Effector memory CD8-positive, alpha-beta T cell (primary cell): Measurements from ENCODE around the gene PHF10.
"Not testable (repeated sequence)": the region's sequence is repeated elsewhere in the genome, so short reads cannot be mapped to it uniquely, and the experiment has no call there.

Experiments
- ATAC-seq: fragments of 150-1000 bp; cut with Tn5 transposase; replicated peaks from 2 replicates; pipeline ENCODE4 v1.10.0; 2021; ENCODE audit warnings: mild to moderate bottlenecking, moderate library complexity
- DNase-seq, 3 experiments: peaks; one replicate each; pipeline ENCODE4 v3.0.0; 2021
- H3K27ac Mint-ChIP-seq, 2 donors: one replicate each; pipeline ENCODE4 v1.8.0; 2022; ENCODE audit warnings: mild to moderate bottlenecking in 2 of 2, mixed read lengths in 2 of 2, moderate library complexity in 2 of 2
- H3K27me3 Mint-ChIP-seq, 2 donors: one replicate each; pipeline ENCODE4 v1.8.0; 2022; ENCODE audit warnings: mixed read lengths in 2 of 2
- H3K36me3 Mint-ChIP-seq: one replicate; pipeline ENCODE4 v1.8.0; 2022; ENCODE audit warnings: mild to moderate bottlenecking, moderate library complexity, mixed read lengths; ENCODE audit not compliant: insufficient read depth
- H3K4me1 Mint-ChIP-seq, 2 donors: one replicate each; pipeline ENCODE4 v1.8.0; 2022; ENCODE audit warnings: low read depth in 2 of 2, mixed read lengths in 2 of 2
- H3K4me3 Mint-ChIP-seq, 2 donors: one replicate each; pipeline ENCODE4 v1.8.0; 2022; ENCODE audit warnings: mild to moderate bottlenecking in 2 of 2, mixed read lengths in 2 of 2, moderate library complexity in 2 of 2
- H3K9me3 Mint-ChIP-seq, 2 donors: one replicate each; pipeline ENCODE4 v1.8.0; 2022; ENCODE audit warnings: mixed read lengths in 2 of 2

The PHF10 gene

DNA sequence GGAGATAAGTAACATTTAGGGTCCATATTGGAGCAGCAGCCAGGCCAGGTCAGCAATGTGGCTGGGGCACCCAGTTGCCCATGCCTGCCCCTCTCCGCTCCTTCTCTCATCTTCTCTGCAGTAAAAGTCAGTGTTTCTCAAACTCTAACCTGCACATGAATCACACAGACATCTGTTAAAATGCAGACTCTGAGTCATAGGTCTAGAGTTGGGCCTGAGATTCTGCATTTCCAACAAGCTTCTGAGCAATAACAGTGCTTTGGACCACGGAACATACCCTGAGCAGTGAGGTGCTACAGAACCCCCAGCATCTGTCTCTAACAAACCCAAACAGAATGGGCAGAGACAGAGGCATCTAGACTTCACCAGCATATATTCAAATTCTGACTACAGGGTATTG, 10.1 kb downstream of the PHF10 start:
- no peak overlapping the region for H3K4me3 Mint-ChIP-seq
- H3K27ac Mint-ChIP-seq: no peak overlapping the region
- no peak for DNase-seq
- peaks cover under 1 to 3% of the 10 kb centered on the region in 2 donors for H3K4me1 Mint-ChIP-seq
- H3K36me3 Mint-ChIP-seq: peaks cover 53% of the 10 kb centered on the region
- no peak for ATAC-seq
- H3K27me3 Mint-ChIP-seq: no peaks in the 10 kb centered on the region
- H3K9me3 Mint-ChIP-seq: no peaks in the 10 kb centered on the region

DNA sequence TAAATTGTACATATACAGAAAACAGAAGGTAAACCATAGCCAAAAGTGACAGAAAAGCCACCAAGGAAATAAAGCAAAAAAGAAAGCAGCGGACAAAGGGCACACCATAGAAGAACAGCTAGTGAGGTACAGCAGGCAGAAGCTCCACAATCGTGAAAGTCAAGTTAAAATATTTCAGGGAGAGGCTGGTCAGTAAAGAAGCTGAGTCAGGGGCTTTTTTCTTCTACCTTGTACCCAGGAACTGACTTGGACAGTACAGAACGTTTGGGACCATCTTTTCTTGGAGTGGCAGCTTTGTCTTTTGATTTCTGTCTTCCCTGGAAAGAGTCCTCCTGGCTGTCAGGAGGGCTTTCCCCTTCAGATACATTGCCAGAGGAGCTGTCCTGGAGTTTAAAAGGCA, 14.3 kb downstream of the PHF10 start:
- Mint-ChIP-seq H3K27ac (peak overlapping the region in 1 of 2 donors; percentile 8), H3K9me3 (no peaks in the 10 kb centered on the region), H3K4me3 (no peak overlapping the region), H3K4me1 (peaks cover under 1 to 16% of the 10 kb centered on the region in 2 donors), H3K36me3 (peaks cover 42% of the 10 kb centered on the region), H3K27me3 (no peaks in the 10 kb centered on the region)
- ATAC-seq (no peak), DNase-seq (no peak)

DNA sequence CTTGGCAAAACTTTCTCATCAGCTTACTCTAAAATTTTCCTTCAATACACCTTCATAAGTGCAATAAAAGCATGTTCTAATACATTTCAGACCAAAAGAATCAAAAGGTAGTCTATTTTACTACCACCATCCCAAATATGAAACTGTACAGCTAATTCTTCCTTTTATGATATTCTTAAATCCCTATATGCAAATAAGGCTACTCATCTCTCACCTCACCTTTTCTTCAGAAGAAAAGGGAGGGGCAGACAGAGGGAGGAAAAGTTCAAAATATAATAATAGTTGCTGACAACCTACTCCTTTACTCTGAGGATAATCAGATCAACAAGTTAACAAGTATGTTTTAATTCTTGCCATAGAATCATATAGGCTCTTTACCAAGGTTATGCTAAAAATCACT, 15.0 kb downstream of the PHF10 start:
- DNase-seq (no peak), ATAC-seq (no peak)
- H3K27ac Mint-ChIP-seq: no peak overlapping the region
- peaks cover 4 to 19% of the 10 kb centered on the region in 2 donors for H3K4me1 Mint-ChIP-seq
- H3K36me3 Mint-ChIP-seq: peaks cover 36% of the 10 kb centered on the region
- H3K27me3 Mint-ChIP-seq: no peaks in the 10 kb centered on the region
- H3K4me3 Mint-ChIP-seq: no peak overlapping the region
- H3K9me3 Mint-ChIP-seq: no peaks in the 10 kb centered on the region

DNA sequence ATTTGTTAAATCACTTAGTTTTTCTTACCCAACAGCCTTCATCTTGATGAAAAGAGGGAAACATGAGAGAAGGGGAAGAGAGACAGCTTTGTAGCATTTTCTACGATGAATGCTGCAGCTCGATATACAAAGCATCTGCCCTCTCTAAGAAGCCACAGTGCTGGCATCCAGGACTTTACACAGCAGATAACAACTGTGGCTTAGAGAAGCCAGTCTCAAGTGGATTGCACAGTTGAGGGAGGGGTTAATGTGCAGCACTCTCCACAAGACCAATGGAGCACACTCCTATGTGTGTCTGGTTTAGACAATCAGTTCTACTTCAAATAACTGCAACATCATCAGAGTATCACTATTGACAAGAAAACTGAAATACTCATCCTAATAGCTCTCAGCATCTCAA, 16.5 kb downstream of the PHF10 start:
- H3K27me3 Mint-ChIP-seq: no peaks in the 10 kb centered on the region
- DNase-seq (no peak), ATAC-seq (no peak)
- H3K4me1 Mint-ChIP-seq: peaks cover 7 to 29% of the 10 kb centered on the region in 2 donors
- H3K36me3 Mint-ChIP-seq: peaks cover 29% of the 10 kb centered on the region
- peak overlapping the region; percentile 23 to 46 for H3K27ac Mint-ChIP-seq
- H3K4me3 Mint-ChIP-seq: no peak overlapping the region
- H3K9me3 Mint-ChIP-seq: no peaks in the 10 kb centered on the region

DNA sequence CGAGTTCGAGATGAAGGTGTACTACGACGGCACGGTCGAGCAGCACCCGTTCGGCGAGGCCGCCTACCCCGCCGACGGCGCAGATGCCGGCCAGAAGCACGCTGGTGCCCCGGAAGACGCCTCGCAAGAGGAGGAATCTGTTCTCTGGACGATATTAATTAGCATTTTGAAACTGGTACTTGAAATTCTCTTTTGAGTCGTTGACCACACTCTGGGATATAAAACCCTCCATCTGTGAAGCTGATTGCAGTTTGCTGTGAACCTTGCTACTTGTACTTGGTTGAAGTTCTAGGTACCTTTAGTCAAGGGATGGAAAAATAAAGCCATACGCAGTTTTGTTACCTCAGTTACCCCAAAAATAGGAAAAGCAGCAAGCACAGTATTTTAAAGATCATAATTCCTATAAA, 21.5 kb downstream of the PHF10 start:
- Mint-ChIP-seq H3K9me3 (no peaks in the 10 kb centered on the region), H3K27ac (peak overlapping the region; percentile 93 to 95), H3K27me3 (no peaks in the 10 kb centered on the region), H3K4me3 (peak overlapping the region; percentile 89 to 92), H3K36me3 (peaks cover 28% of the 10 kb centered on the region), H3K4me1 (peaks cover 16 to 37% of the 10 kb centered on the region in 2 donors)
- ATAC-seq (peak; percentile 2), DNase-seq (no peak)

DNA sequence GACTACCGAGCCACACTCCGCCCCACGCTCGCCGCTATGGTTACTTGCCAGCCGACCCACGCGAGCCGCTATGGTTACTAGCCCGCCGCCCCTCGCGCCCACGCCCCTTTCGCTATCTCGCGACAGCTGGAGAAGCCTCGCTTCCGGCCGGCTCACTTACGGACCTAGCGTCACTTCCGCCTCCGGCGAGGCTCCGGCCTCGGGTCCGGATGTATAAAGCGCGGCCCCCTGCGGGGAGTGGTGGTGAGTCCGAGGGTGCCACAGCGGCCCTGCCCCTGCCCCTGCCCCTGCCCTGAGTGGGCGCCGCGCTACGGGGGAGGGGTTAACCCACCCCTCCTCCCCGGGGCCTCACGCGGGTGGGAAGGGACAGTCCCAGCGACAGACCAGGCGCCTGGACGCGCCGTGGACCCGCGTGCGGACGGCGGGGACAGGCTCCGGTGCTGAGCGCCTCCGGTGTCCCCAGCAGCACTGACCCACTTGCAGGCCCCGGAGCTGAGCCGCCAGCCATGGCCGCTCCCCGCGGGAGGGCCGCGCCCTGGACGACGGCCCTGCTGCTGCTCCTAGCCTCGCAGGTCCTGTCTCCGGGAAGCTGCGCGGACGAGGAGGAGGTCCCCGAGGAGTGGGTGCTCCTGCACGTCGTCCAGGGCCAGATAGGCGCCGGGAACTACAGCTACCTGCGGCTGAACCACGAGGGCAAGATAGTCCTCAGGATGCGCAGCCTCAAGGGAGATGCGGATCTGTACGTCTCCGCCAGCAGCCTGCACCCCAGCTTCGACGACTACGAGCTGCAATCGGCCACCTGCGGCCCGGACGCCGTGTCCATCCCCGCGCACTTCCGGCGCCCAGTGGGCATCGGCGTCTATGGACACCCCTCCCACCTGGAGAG, 22.1 kb downstream of the PHF10 start, which contains the start of the genes C6orf120 and WDR27:
TSS of gene C6orf120 (plus strand) at position 173 of the 886 bp plus-strand sequence. CDS start at position 507, 334 bp downstream.
TSS of gene WDR27 (minus strand) at position 76 of the 886 bp plus-strand sequence. CDS start 13,024 bp downstream, outside the sequence.
- H3K9me3 Mint-ChIP-seq: no peaks in the 10 kb centered on the region
- peaks cover 28% of the 10 kb centered on the region for H3K36me3 Mint-ChIP-seq
- H3K4me3 Mint-ChIP-seq: peak within 1 kb of the TSS; percentile 89 to 92
- peaks cover 16 to 36% of the 10 kb centered on the region in 2 donors for H3K4me1 Mint-ChIP-seq
- peak within 1 kb of the TSS; percentile 93 to 95 for H3K27ac Mint-ChIP-seq
- no peaks in the 10 kb centered on the region for H3K27me3 Mint-ChIP-seq
- peak; percentile 86 for ATAC-seq
- DNase-seq: peak; percentile 95 to 98 (median 97)

DNA sequence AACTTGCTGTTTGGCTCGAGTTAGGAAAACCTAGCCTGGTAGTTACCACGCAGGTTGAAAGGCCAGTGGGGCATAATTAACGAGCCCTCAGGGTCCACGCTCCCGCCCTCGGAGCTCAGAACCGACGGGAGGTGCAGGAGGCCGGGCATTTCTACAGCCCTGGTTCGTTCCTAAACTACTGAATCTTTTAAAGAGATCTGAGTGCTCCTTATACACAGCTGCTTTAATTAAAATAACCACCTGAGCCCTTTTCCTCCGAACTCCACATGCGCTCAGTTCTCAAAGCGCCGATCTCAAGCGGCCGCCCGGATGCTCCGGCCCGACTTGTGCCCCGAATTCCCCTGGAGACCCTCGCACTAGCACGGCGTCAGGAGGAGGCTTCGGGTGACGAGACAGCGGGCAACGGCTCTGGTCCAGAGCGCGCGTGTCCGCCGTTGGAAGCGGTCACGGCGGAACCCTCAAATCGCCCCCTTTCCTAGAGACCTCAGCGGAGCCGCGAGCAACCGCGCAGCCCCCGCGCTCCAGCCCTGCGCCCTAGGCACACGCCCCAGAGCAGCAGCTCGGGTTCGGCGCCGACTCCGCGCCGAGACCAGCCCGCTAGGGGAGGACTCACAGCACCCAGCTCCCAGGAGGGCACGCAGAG, 22.9 kb downstream of the PHF10 start:
- no peak for DNase-seq
- peaks cover 28% of the 10 kb centered on the region for H3K36me3 Mint-ChIP-seq
- peak; percentile 2 for ATAC-seq
- no peaks in the 10 kb centered on the region for H3K27me3 Mint-ChIP-seq
- peaks cover 16 to 30% of the 10 kb centered on the region in 2 donors for H3K4me1 Mint-ChIP-seq
- H3K9me3 Mint-ChIP-seq: no peaks in the 10 kb centered on the region
- peak overlapping the region; percentile 89 to 92 for H3K4me3 Mint-ChIP-seq
- peak overlapping the region; percentile 93 to 95 for H3K27ac Mint-ChIP-seq

DNA sequence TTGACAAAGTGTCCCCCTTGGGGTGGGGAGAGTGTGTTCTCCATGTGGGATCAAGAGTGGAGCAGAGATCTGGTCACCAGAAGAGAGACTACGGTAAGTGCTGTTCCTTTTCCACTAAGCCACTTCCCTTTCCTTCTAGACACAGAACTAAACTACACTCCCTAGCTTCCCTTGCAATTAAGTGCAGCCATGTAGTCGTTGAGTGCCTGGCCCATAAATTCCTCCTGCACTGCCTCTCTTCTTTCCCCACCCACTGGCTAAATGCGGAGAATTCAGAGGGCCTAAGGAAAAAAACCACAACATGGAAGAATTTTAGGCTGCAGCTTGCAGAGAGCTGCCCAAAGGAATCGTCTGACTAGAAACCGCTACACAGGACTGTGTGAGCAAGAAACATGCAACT, 24.0 kb downstream of the PHF10 start:
- ATAC-seq: no peak
- Mint-ChIP-seq H3K4me1 (peaks cover 16 to 23% of the 10 kb centered on the region in 2 donors), H3K36me3 (peaks cover 23% of the 10 kb centered on the region), H3K27ac (peak overlapping the region in 1 of 2 donors; percentile 95), H3K4me3 (no peak overlapping the region), H3K9me3 (no peaks in the 10 kb centered on the region), H3K27me3 (no peaks in the 10 kb centered on the region)
- no peak for DNase-seq

DNA sequence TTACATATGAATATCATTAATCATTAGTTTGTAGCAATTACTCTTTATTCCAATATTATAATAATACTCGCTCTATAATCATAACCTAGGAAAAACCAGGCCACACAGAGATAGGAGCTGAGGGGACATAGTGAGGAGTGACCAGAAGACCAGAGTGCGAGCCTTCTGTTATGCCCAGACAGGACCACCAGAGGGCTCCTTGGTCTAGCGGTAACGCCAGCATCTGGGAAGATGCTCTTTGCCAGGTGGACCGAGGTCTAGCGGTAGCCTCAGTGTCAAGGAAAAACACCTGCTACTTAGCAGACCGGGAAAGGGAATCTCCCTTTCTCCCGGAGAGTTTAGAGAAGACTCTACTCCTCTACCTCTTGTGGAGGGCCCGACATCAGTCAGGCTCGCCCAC, 27.2 kb downstream of the PHF10 start:
- H3K27ac Mint-ChIP-seq, H3K4me1 Mint-ChIP-seq, H3K27me3 Mint-ChIP-seq, H3K9me3 Mint-ChIP-seq, ATAC-seq, DNase-seq, H3K4me3 Mint-ChIP-seq: not testable (repeated sequence)
- peaks cover 15% of the 10 kb centered on the region for H3K36me3 Mint-ChIP-seq

DNA sequence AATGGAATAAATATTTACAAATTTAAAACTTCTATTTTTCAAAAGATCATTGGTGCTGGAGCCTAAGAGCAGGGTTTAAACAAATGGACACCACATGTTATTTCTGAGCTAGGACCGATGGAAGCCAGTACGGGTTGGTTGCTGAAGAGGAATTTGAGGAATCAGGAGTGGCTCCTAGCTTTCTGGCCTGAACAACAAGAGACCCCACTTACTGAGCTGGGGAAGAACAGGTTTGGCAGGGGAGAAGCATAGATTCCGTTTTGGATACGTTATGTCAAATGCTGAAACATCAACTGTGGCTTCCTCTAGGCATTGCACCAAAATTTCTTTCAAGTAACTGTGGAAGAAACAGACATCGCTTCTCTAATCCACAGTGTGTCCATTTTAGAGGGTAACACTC, 29.2 kb downstream of the PHF10 start:
- Mint-ChIP-seq H3K9me3 (no peaks in the 10 kb centered on the region), H3K4me3 (no peak overlapping the region), H3K27me3 (no peaks in the 10 kb centered on the region), H3K4me1 (peaks cover 7 to 12% of the 10 kb centered on the region in 2 donors), H3K36me3 (peaks cover 5% of the 10 kb centered on the region), H3K27ac (no peak overlapping the region)
- DNase-seq: no peak
- no peak for ATAC-seq

DNA sequence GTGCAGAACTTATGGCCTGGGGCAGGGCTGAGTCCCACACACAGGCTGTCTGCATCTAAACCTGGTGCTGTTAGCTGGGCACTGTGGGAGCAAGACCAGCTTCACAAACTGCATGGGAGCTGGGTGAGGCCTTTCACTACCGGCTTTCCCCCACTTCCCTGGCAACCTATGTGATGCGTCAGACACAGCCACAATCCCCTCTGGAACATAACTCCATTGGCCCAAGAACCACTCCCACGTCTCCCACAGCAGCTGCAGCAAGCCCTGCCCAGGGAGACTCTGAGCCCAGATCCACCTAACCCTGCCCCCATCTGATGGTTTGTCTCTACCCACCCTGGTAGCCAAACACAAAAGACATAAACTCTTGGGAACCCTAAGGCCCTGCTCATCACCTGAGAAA, 31.8 kb downstream of the PHF10 start:
- no peaks in the 10 kb centered on the region for H3K9me3 Mint-ChIP-seq
- ATAC-seq (no peak), DNase-seq (no peak)
- peaks cover 5 to 7% of the 10 kb centered on the region in 2 donors for H3K4me1 Mint-ChIP-seq
- no peak overlapping the region for H3K4me3 Mint-ChIP-seq
- H3K27ac Mint-ChIP-seq: peak overlapping the region in 1 of 2 donors; percentile 35
- peaks cover 2% of the 10 kb centered on the region for H3K36me3 Mint-ChIP-seq
- no peaks in the 10 kb centered on the region for H3K27me3 Mint-ChIP-seq

DNA sequence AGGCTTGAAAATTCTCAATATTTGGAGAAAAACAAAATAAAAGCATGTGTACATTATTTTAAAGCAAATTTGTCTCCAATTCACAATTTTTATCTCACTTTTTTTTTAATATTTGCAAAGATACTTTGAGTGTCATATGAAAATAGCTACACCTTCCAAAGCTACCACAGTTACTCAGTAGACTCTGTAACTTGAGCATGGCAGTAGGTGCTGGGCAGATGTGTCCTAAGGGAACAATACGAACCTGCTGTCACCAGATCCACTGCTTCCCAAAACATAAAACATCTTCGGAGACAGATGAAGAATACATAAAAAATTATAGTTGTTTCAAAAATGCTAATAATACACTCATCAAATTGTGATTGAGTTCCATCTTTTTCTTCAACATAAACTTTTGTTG, 33.0 kb downstream of the PHF10 start:
- no peak for DNase-seq
- Mint-ChIP-seq H3K9me3 (peaks cover 0 to 6% of the 10 kb centered on the region in 2 donors), H3K36me3 (peaks cover 2% of the 10 kb centered on the region), H3K4me1 (peaks cover 5 to 7% of the 10 kb centered on the region in 2 donors), H3K27me3 (no peaks in the 10 kb centered on the region), H3K4me3 (no peak overlapping the region), H3K27ac (no peak overlapping the region)
- ATAC-seq: no peak

DNA sequence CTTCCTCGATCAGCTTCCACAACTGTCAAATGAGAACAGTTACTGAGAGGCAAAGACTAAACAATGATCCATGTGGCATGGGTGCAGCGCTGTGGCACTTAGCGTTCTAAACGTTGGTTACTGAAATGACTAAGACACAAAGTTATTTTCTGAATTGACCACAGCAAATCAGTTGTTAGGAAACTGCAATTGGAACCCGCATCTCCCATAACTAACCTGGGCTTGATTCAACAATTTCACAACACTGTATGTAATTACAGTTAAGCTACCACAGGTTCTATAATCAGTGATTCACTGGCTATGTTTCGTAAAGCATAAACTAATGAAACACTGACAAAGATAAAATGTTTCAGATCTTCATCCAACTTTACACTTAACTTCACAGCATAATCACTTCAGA, 35.0 kb downstream of the PHF10 start:
- Mint-ChIP-seq H3K9me3 (peaks cover 5 to 22% of the 10 kb centered on the region in 2 donors), H3K4me1 (peaks cover 7 to 8% of the 10 kb centered on the region in 2 donors), H3K36me3 (peaks cover 2% of the 10 kb centered on the region), H3K27me3 (no peaks in the 10 kb centered on the region), H3K27ac (no peak overlapping the region), H3K4me3 (no peak overlapping the region)
- no peak for ATAC-seq
- no peak for DNase-seq
